Memory B cell (primary cell): ENCODE data around the gene OAT.

Experiments
- ATAC-seq: fragments of 150-1000 bp; cut with Tn5 transposase; 2 replicates; pipeline ENCODE4 v1.10.0; 2021; ENCODE audit warnings: low read depth, mild to moderate bottlenecking, moderate library complexity
- DNase-seq, 2 donors: peaks; one replicate each; pipeline ENCODE4 v3.0.0; 2022; ENCODE audit warnings: low spot score in 2 of 2
- H3K27ac Mint-ChIP-seq: one replicate; pipeline ENCODE4 v1.8.0; 2022; ENCODE audit warnings: mild to moderate bottlenecking, moderate library complexity, mixed read lengths
- H3K27me3 Mint-ChIP-seq: one replicate; pipeline ENCODE4 v1.8.0; 2022; ENCODE audit warnings: mixed read lengths
- H3K36me3 Mint-ChIP-seq: one replicate; pipeline ENCODE4 v1.8.0; 2022; ENCODE audit warnings: mild to moderate bottlenecking, mixed read lengths
- H3K4me1 Mint-ChIP-seq: one replicate; pipeline ENCODE4 v1.8.0; 2022; ENCODE audit warnings: mixed read lengths
- H3K4me3 Mint-ChIP-seq: one replicate; pipeline ENCODE4 v1.8.0; 2022; ENCODE audit warnings: mild to moderate bottlenecking, moderate library complexity, mixed read lengths
- H3K9me3 Mint-ChIP-seq: one replicate; pipeline ENCODE4 v1.8.0; 2022; ENCODE audit warnings: mixed read lengths

OAT gene

DNA sequence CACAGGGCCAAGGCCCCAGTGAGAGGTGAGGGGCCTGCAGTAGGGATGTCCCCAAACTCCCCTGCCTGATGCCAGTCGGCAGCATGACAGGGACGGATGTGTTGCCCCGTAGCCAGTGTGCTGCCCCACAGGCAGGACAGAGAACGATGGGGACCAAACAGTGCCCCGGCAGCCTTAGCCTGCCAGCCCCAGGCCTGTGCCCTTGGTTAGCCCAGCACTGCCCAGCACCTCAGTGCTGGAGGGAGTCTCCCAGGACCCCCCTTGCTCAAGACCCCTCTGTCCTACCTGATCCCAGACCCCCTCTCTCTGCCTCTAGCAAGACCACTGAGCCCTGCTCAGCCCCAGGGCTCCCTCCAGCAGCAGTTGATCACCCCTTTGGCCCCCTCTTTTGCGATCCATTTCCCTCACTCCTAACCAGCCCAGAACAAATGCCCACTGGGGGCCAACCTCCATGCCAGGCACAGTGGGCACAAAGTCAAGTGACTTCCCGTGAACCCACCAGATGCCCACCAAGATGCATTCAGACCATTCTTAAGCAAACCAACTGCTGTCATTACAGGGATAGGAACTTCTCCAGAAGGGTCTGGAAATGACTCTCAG is 34.0 kb downstream of the OAT start:
- no peak overlapping the region for H3K27ac Mint-ChIP-seq

GRCh38 chr10:124384172-124384571 is 34.6 kb downstream of the OAT start:
- ATAC-seq (no peak), DNase-seq (no peak)
- no peaks in the 10 kb centered on the region for H3K4me1 Mint-ChIP-seq
- no peaks in the 10 kb centered on the region for H3K9me3 Mint-ChIP-seq
- H3K27ac Mint-ChIP-seq, result no peak overlapping the region
- H3K27me3 Mint-ChIP-seq, result peaks cover 24% of the 10 kb centered on the region
- H3K4me3 Mint-ChIP-seq, result no peak overlapping the region
- peaks cover 3% of the 10 kb centered on the region for H3K36me3 Mint-ChIP-seq

More for the DNA sequence above, 34.0 kb downstream of the OAT start:
- H3K27me3 Mint-ChIP-seq, result peaks cover 24% of the 10 kb centered on the region
- H3K4me1 Mint-ChIP-seq, result no peaks in the 10 kb centered on the region
- no peaks in the 10 kb centered on the region for H3K9me3 Mint-ChIP-seq
- ATAC-seq (no peak), DNase-seq (no peak)
- peaks cover 3% of the 10 kb centered on the region for H3K36me3 Mint-ChIP-seq
- no peak overlapping the region for H3K4me3 Mint-ChIP-seq

DNA sequence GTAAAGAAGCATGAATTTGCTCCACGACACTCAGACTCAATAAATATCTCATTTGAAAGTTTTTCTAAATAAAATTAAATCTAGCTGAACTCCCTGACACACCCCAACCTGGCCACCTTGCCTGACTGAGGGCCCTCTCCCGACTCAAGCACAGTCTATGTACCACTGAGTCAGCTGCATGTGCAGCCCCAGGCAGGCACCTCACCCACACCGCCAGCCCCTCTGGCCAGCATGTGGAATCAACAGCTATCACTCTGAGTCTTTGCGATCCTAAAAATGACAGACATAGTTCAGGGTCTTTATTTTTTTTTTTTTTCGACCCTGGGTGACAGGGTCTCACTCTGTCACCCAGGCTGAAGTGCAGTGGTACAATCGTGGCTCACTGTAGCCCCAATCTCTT is 35.2 kb downstream of the OAT start:
- no peaks in the 10 kb centered on the region for H3K4me1 Mint-ChIP-seq
- H3K9me3 Mint-ChIP-seq, result no peaks in the 10 kb centered on the region
- peaks cover 3% of the 10 kb centered on the region for H3K36me3 Mint-ChIP-seq
- H3K4me3 Mint-ChIP-seq, result no peak overlapping the region
- H3K27me3 Mint-ChIP-seq, result peaks cover 24% of the 10 kb centered on the region
- no peak overlapping the region for H3K27ac Mint-ChIP-seq
- ATAC-seq, result no peak
- DNase-seq, result no peak

- DNase-seq, result no peak
These were observed 37.6 kb downstream of the OAT start for GRCh38 chr10:124381011-124381611.

GRCh38 chr10:124380256-124380995 is 38.3 kb downstream of the OAT start:
- no peak overlapping the region for H3K27ac Mint-ChIP-seq
- H3K27me3 Mint-ChIP-seq, result peaks cover 32% of the 10 kb centered on the region
- no peaks in the 10 kb centered on the region for H3K4me1 Mint-ChIP-seq
- no peak overlapping the region for H3K4me3 Mint-ChIP-seq
- ATAC-seq (no peak), DNase-seq (no peak)
- H3K36me3 Mint-ChIP-seq, result peaks cover 3% of the 10 kb centered on the region
- no peaks in the 10 kb centered on the region for H3K9me3 Mint-ChIP-seq

More at GRCh38 chr10:124381011-124381611, 37.6 kb downstream of the OAT start:
- Mint-ChIP-seq H3K36me3 (peaks cover 3% of the 10 kb centered on the region), H3K4me3 (no peak overlapping the region), H3K27ac (no peak overlapping the region), H3K9me3 (no peaks in the 10 kb centered on the region), H3K4me1 (no peaks in the 10 kb centered on the region), H3K27me3 (peaks cover 32% of the 10 kb centered on the region)
- no peak for ATAC-seq

- no peak overlapping the region for H3K4me3 Mint-ChIP-seq
- H3K9me3 Mint-ChIP-seq, result no peaks in the 10 kb centered on the region
These were observed 39.0 kb downstream of the OAT start for GRCh38 chr10:124379609-124380193.

GRCh38 chr10:124378881-124379471 is 39.7 kb downstream of the OAT start:
- no peak for DNase-seq
- no peak overlapping the region for H3K27ac Mint-ChIP-seq
- peaks cover 29% of the 10 kb centered on the region for H3K27me3 Mint-ChIP-seq
- no peak overlapping the region for H3K4me3 Mint-ChIP-seq
- no peaks in the 10 kb centered on the region for H3K4me1 Mint-ChIP-seq
- no peaks in the 10 kb centered on the region for H3K9me3 Mint-ChIP-seq
- ATAC-seq, result no peak
- H3K36me3 Mint-ChIP-seq, result peaks cover 3% of the 10 kb centered on the region

More at GRCh38 chr10:124379609-124380193, 39.0 kb downstream of the OAT start:
- Mint-ChIP-seq H3K27ac (no peak overlapping the region), H3K4me1 (no peaks in the 10 kb centered on the region), H3K36me3 (peaks cover 3% of the 10 kb centered on the region), H3K27me3 (peaks cover 29% of the 10 kb centered on the region)
- ATAC-seq, result no peak
- no peak for DNase-seq

- no peak for DNase-seq
- no peak overlapping the region for H3K4me3 Mint-ChIP-seq
- peaks cover 27% of the 10 kb centered on the region for H3K27me3 Mint-ChIP-seq
- no peaks in the 10 kb centered on the region for H3K9me3 Mint-ChIP-seq
- ATAC-seq, result no peak
- H3K27ac Mint-ChIP-seq, result no peak overlapping the region
- peaks cover 3% of the 10 kb centered on the region for H3K36me3 Mint-ChIP-seq
- no peaks in the 10 kb centered on the region for H3K4me1 Mint-ChIP-seq
These were observed 40.5 kb downstream of the OAT start for GRCh38 chr10:124378271-124378670.

DNA sequence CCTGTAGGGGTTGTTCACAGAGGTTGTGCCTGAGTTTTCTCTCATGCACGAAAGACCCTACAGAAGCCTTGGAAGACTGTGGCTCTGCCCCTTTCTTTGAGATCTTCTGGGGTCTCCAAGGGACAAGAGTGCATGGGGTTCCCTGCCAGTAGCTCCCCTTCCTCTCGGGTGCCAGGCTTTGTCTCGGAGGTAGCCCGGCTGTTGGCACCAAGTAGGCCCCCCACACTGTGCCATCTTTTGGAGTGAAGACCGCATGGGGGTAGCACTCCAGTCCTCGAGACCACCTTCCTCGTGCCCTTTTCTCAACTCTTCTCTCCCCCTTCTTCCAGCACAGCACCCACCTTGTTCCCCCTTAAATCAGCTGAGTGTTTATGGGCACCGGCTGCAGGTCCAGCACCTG is 41.6 kb downstream of the OAT start:
- ATAC-seq (no peak), DNase-seq (no peak)
- no peak overlapping the region for H3K4me3 Mint-ChIP-seq
- H3K27ac Mint-ChIP-seq, result no peak overlapping the region
- peaks cover 3% of the 10 kb centered on the region for H3K36me3 Mint-ChIP-seq
- H3K4me1 Mint-ChIP-seq, result no peaks in the 10 kb centered on the region
- H3K9me3 Mint-ChIP-seq, result peaks cover under 1% of the 10 kb centered on the region
- peaks cover 28% of the 10 kb centered on the region for H3K27me3 Mint-ChIP-seq

GRCh38 chr10:124376411-124376810 is 42.3 kb downstream of the OAT start:
- Mint-ChIP-seq H3K27ac (no peak overlapping the region), H3K27me3 (peaks cover 26% of the 10 kb centered on the region), H3K4me1 (no peaks in the 10 kb centered on the region), H3K9me3 (peaks cover 3% of the 10 kb centered on the region), H3K4me3 (no peak overlapping the region), H3K36me3 (peaks cover 3% of the 10 kb centered on the region)
- DNase-seq (no peak), ATAC-seq (no peak)

GRCh38 chr10:124375691-124376090 is 43.0 kb downstream of the OAT start:
- no peaks in the 10 kb centered on the region for H3K4me1 Mint-ChIP-seq
- ATAC-seq, result no peak
- no peak overlapping the region for H3K27ac Mint-ChIP-seq
- peaks cover 2% of the 10 kb centered on the region for H3K36me3 Mint-ChIP-seq
- peaks cover 3% of the 10 kb centered on the region for H3K9me3 Mint-ChIP-seq
- no peak for DNase-seq
- H3K4me3 Mint-ChIP-seq, result no peak overlapping the region
- H3K27me3 Mint-ChIP-seq, result peaks cover 22% of the 10 kb centered on the region

- no peak for ATAC-seq
- peaks cover 18% of the 10 kb centered on the region for H3K27me3 Mint-ChIP-seq
- H3K4me3 Mint-ChIP-seq, result no peak overlapping the region
- no peaks in the 10 kb centered on the region for H3K36me3 Mint-ChIP-seq
- no peaks in the 10 kb centered on the region for H3K4me1 Mint-ChIP-seq
- no peak overlapping the region for H3K27ac Mint-ChIP-seq
- peaks cover 3% of the 10 kb centered on the region for H3K9me3 Mint-ChIP-seq
- DNase-seq, result no peak
These were observed 43.4 kb downstream of the OAT start for GRCh38 chr10:124375353-124375614.

DNA sequence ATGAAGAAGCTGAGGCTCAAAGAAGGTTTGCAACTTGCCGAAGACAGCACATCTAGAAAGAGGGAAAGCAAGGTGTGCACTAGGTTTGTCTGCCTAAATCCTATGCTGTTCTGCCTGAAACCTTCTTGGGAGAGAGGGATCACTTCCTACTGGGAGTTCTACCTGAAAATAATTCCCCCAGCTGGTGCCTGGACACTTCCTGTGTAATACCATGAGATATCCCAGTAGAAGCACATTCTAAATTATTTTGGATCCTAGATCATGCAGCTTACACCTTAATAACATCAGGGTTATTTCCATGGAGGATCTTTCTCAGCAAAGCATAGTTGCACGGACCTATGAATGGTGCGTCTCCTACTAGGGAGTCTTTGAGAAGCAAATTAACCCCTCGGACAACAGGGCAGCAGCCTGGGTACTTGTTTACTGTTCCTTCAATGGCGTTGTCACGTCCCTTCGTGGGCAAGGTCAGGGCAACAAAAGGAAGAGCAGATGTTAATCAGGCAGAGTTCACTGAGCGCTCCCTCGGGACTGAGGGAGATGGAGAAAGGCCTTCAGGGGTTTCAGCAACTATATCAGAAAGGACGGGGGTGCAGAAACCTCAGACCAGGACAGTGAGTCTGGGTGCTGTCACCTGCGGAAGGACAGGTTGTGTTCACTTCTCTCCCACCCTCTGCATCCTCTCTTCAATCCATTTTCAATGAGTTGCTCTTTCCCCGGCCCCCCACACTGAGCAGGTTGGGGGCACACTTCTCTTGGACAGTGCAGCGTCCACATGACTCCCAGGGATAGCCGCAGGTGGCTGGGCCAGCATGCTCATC is 44.0 kb downstream of the OAT start:
- ATAC-seq, result no peak
- peaks cover 3% of the 10 kb centered on the region for H3K9me3 Mint-ChIP-seq

More for the DNA sequence above, 44.0 kb downstream of the OAT start:
- Mint-ChIP-seq H3K36me3 (no peaks in the 10 kb centered on the region), H3K4me3 (no peak overlapping the region), H3K4me1 (no peaks in the 10 kb centered on the region), H3K27ac (no peak overlapping the region), H3K27me3 (peaks cover 16% of the 10 kb centered on the region)
- DNase-seq, result no peak
